OCI-LY1 (cell line): ENCODE data around the gene FRY.

Source experiments
- EZH2 ChIP-seq: fragments of 200-600 bp; sonication (generic), shearing (Covaris generic); IDR thresholded peaks from 2 replicates; pipeline ENCODE4 v1.8.0; 2017; ENCODE audit warnings: borderline replicate concordance, mixed run types, mild to moderate bottlenecking, antibody characterized with exemption, low read length, moderate library complexity, mixed read lengths
- TF ChIP-seq, protein P1 (sequence below): fragments of 200-600 bp; sonication (generic), shearing (Covaris generic); IDR thresholded peaks from 2 replicates; pipeline ENCODE4 v1.5.1; 2017; ENCODE audit warnings: mild to moderate bottlenecking, antibody characterized with exemption, low read length, moderate library complexity, mixed read lengths

DNA sequence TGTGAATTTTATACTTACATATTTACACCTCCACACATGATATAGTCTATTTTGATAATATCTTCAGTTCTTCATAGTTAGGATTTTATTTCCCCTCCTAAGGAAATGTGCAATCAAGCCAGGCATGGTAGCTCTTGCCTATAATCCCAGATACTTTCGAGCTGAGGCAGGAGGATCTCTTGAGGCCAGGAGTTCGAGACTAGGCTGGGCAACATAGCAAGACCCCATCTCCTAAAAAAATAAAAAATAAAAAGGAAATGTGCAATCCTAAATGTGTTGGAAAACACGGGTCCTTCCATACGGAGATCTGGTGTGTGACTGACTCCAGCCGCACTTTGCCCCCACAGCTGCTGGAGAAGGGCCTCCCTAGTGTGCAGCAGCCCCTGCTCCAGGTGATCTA is 212.1 kb downstream of the FRY start:
- TF ChIP-seq, protein P1, sequence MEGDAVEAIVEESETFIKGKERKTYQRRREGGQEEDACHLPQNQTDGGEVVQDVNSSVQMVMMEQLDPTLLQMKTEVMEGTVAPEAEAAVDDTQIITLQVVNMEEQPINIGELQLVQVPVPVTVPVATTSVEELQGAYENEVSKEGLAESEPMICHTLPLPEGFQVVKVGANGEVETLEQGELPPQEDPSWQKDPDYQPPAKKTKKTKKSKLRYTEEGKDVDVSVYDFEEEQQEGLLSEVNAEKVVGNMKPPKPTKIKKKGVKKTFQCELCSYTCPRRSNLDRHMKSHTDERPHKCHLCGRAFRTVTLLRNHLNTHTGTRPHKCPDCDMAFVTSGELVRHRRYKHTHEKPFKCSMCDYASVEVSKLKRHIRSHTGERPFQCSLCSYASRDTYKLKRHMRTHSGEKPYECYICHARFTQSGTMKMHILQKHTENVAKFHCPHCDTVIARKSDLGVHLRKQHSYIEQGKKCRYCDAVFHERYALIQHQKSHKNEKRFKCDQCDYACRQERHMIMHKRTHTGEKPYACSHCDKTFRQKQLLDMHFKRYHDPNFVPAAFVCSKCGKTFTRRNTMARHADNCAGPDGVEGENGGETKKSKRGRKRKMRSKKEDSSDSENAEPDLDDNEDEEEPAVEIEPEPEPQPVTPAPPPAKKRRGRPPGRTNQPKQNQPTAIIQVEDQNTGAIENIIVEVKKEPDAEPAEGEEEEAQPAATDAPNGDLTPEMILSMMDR, result no peak
- TF ChIP-seq EZH2, result no peak
